GM18508 (cell line): ENCODE results near the gene PAM.
A peak's percentile ranks its signal among the peaks of the same experiment; 100 is the strongest.

Experiments
- ATAC-seq: cut with Tn5 transposase; IDR thresholded peaks from one replicate; pipeline ENCODE4 v1.9.1; 2021; ENCODE audit warnings: moderate number of reproducible peaks; ENCODE audit not compliant: insufficient read depth, unreplicated experiment

Gene PAM

GRCh38 chr5:102853680-102854079, 98.6 kb downstream of the PAM start:
- ATAC-seq: no peak

- ATAC-seq: peak; percentile 57
Measured at GRCh38 chr5:102855681-102856388, 100.7 kb downstream of the PAM start.

- ATAC-seq: no peak
Measured at GRCh38 chr5:102856389-102856777, 101.3 kb downstream of the PAM start.

GRCh38 chr5:102857076-102857818, 102.1 kb downstream of the PAM start:
- no peak for ATAC-seq

- no peak for ATAC-seq
Measured at GRCh38 chr5:102858221-102858620, 103.1 kb downstream of the PAM start.

GRCh38 chr5:102858808-102859207, 103.7 kb downstream of the PAM start:
- ATAC-seq: no peak

GRCh38 chr5:102860035-102860434, 104.9 kb downstream of the PAM start:
- no peak for ATAC-seq

- ATAC-seq: no peak
Measured at GRCh38 chr5:102863058-102863457, 108.0 kb downstream of the PAM start.

- ATAC-seq: no peak
Measured at GRCh38 chr5:102863764-102864560, 108.9 kb downstream of the PAM start.

GRCh38 chr5:102865171-102865509, 110.0 kb downstream of the PAM start:
- no peak for ATAC-seq

- ATAC-seq: peak; percentile 60
Measured at GRCh38 chr5:102865510-102866236, 110.6 kb downstream of the PAM start.

GRCh38 chr5:102866237-102866600, 111.1 kb downstream of the PAM start:
- no peak for ATAC-seq

- ATAC-seq: no peak
Measured at GRCh38 chr5:102867992-102868662, 113.0 kb downstream of the PAM start.

- ATAC-seq: no peak
Measured at GRCh38 chr5:102869230-102869629, 114.1 kb downstream of the PAM start.

GRCh38 chr5:102873379-102873932, 118.4 kb downstream of the PAM start:
- no peak for ATAC-seq

GRCh38 chr5:102874054-102874453, 118.9 kb downstream of the PAM start:
- ATAC-seq: no peak

- no peak for ATAC-seq
Measured at GRCh38 chr5:102875721-102876123, 120.6 kb downstream of the PAM start.

GRCh38 chr5:102876610-102877009, 121.5 kb downstream of the PAM start:
- ATAC-seq: no peak

GRCh38 chr5:102879741-102880140, 124.6 kb downstream of the PAM start:
- no peak for ATAC-seq

GRCh38 chr5:102886586-102886985, 131.5 kb downstream of the PAM start:
- no peak for ATAC-seq
